GM12878 (cell line): ENCODE measurements around the gene SNX7. TPM values are rescaled to one million over a fixed set of nuclear protein-coding genes. Genes with fewer than 3 reads are reported as not detected.

ENCODE experiments used
- ATAC-seq: fragments of 200-7000 bp; cut with Tn5 transposase; 3 replicates; pipeline ENCODE4 v1.9.1; 2020; ENCODE audit warnings: mild to moderate bottlenecking, moderate library complexity
- BruUV-seq: library from RNA; stranded (reverse); fragments of 400-500 nt; replicated peaks from 2 replicates; lab custom pipeline; 2021; lab: Mats Ljungman, UMichigan
- CTCF ChIA-PET: fragments of 300-600 bp; sonication (Branson Sonifier 250); formaldehyde crosslinking; extraction: SDS; loops from one replicate; lab custom pipeline; 2021; ENCODE audit warnings: inconsistent platforms; lab: Yijun Ruan, JAX
- POLR2A ChIA-PET: fragments of 350-600 bp; formaldehyde crosslinking; extraction: SDS; loops from one replicate; lab custom pipeline; 2021; ENCODE audit warnings: inconsistent platforms; lab: Charles Lee
- RAD21 ChIA-PET: fragments of 300-600 bp; sonication (Branson Sonifier 250); formaldehyde crosslinking; loops from one replicate; lab custom pipeline; 2023; ENCODE audit warnings: antibody characterized with exemption; ENCODE audit not compliant: unreplicated experiment; lab: Charles Lee
- SMC1A ChIA-PET: fragments of 300-600 bp; sonication (Branson Sonifier 250); formaldehyde crosslinking; loops from one replicate; lab custom pipeline; 2023; ENCODE audit not compliant: unreplicated experiment, uncharacterized antibody; lab: Charles Lee
- DNase-seq: peaks from one replicate; pipeline ENCODE4 v3.0.0-alpha.2; 2011; ENCODE audit warnings: low read depth, low spot score
- FAIRE-seq: peaks from 3 replicates; lab custom pipeline; 2011; peaks lifted over from hg19 to GRCh38; lab: Jason Lieb, UNC
- H2AFZ ChIP-seq: 2 replicates; pipeline ENCODE4 v1.6.0; 2011; ENCODE audit warnings: low read depth, low read length, control low read depth; ENCODE audit not compliant: control insufficient read depth
- H3K27ac ChIP-seq: 2 replicates; pipeline ENCODE4 v1.5.1; 2011; ENCODE audit warnings: control low read depth; ENCODE audit not compliant: control insufficient read depth, insufficient read depth
- H3K27me3 ChIP-seq, 2 experiments: replicated peaks in 1 of 2; 2 replicates each; pipeline versions ENCODE4 v1.6.0 to v1.6.1; 2011; ENCODE audit warnings: low read length in 1 of 2; ENCODE audit not compliant: control insufficient read depth in 2 of 2, insufficient read depth in 2 of 2
- H3K36me3 ChIP-seq, 2 experiments: 2 replicates each; pipeline ENCODE4 v1.5.1; 2011; ENCODE audit warnings: low read length in 1 of 2; ENCODE audit not compliant: control insufficient read depth in 2 of 2, insufficient read depth in 2 of 2
- H3K4me1 ChIP-seq: 2 replicates; pipeline ENCODE4 v1.6.1; 2011; ENCODE audit warnings: mild to moderate bottlenecking, low read length, moderate library complexity, mixed read lengths; ENCODE audit not compliant: control insufficient read depth, insufficient read depth
- H3K4me2 ChIP-seq: 2 replicates; pipeline ENCODE4 v1.6.0; 2011; ENCODE audit warnings: control low read depth; ENCODE audit not compliant: control insufficient read depth, insufficient read depth
- H3K4me3 ChIP-seq: fragments of 200-600 bp; sonication (generic); 2 replicates; pipeline ENCODE4 v1.5.1; 2016
- H3K79me2 ChIP-seq: 2 replicates; pipeline ENCODE4 v1.6.0; 2011; ENCODE audit warnings: low read length; ENCODE audit not compliant: control insufficient read depth, insufficient read depth
- H3K9ac ChIP-seq: 2 replicates; pipeline ENCODE4 v1.8.0; 2011; ENCODE audit warnings: low read length, control low read depth, mixed read lengths; ENCODE audit not compliant: control insufficient read depth, insufficient read depth
- H3K9me3 ChIP-seq: replicated peaks from 3 replicates; pipeline ENCODE4 v1.5.1; 2011; ENCODE audit warnings: mild to moderate bottlenecking, low read length; ENCODE audit not compliant: control insufficient read depth, insufficient read depth
- H4K20me1 ChIP-seq: 2 replicates; pipeline ENCODE4 v1.6.0; 2011; ENCODE audit not compliant: control insufficient read depth, insufficient read depth
- EP300 ChIP-seq, 2 experiments: fragments of 150-350 bp in 1 of 2; IDR thresholded peaks; 2 replicates each; pipeline ENCODE4 v1.6.1; 2011 to 2012; ENCODE audit warnings: low read depth in 2 of 2, low read length in 2 of 2, borderline replicate concordance in 1 of 2, improper control_type of control experiment in 1 of 2, inconsistent platforms in 1 of 2; ENCODE audit not compliant: control insufficient read depth in 1 of 2
- KDM1A ChIP-seq: fragments of 200-600 bp; sonication (generic); IDR thresholded peaks from 2 replicates; pipeline ENCODE4 v1.6.1; 2016; ENCODE audit warnings: borderline replicate concordance
- PAX5 ChIP-seq: IDR thresholded peaks from 2 replicates; pipeline ENCODE4 v1.6.1; 2011; ENCODE audit warnings: low read depth, low read length, borderline replicate concordance
- POLR2AphosphoS5 ChIP-seq: IDR thresholded peaks from 2 replicates; pipeline ENCODE4 v1.6.1; 2011; ENCODE audit warnings: mild to moderate bottlenecking, low read length, inconsistent platforms
- RAD51 ChIP-seq: fragments of 450-650 bp; IDR thresholded peaks from 2 replicates; pipeline ENCODE4 v1.6.1; 2016; ENCODE audit warnings: moderate library complexity, mild to moderate bottlenecking, inconsistent platforms
- SMARCA5 ChIP-seq: fragments of 450-650 bp; IDR thresholded peaks from 2 replicates; pipeline ENCODE4 v1.6.1; 2017; ENCODE audit warnings: mild to moderate bottlenecking
- SRF ChIP-seq, 2 experiments: IDR thresholded peaks; 2 replicates each; pipeline ENCODE4 v1.6.1; 2011; ENCODE audit warnings: low read depth in 2 of 2, low read length in 2 of 2, mild to moderate bottlenecking in 1 of 2, moderate library complexity in 1 of 2
- TBL1XR1 ChIP-seq: IDR thresholded peaks from 2 replicates; pipeline ENCODE4 v1.6.1; 2012; ENCODE audit warnings: low read depth, low read length, improper control_type of control experiment
- WGBS: methylation state at CpG from one replicate; pipeline ENCODE4 v1.1.6; 2016; ENCODE audit warnings: low lambda C conversion rate; ENCODE audit not compliant: insufficient replicate concordance, insufficient coverage; ENCODE audit errors: missing lambda C conversion rate; 5-methylcytosine and 5-hydroxymethylcytosine counted together
- in situ Hi-C: fragments of 300-500 bp; cut with MboI; formaldehyde crosslinking; loops from 9 replicates; pipeline ENCODE4 v1.14.3; 2018; ENCODE audit warnings: mixed read lengths
- intact Hi-C: fragments of 100-400 bp; cut with micrococcal nuclease; formaldehyde crosslinking; loops from one replicate; pipeline ENCODE4 v1.14.2; 2022; ENCODE audit not compliant: unreplicated experiment
- polyA plus RNA-seq, 11 experiments: library from polyadenylated mRNA; depleted of rRNA in 4 of 11; unstranded in 6 of 11; stranded (reverse) in 5 of 11; fragments of >200 nt; fragmentation: Nextera tagmentation in 4 of 11; fragmentation: Illumina TruSeq in 1 of 11; extraction: Ambion mirVana in 4 of 11; extraction: Trizol in 1 of 11; gene quantifications; 1 replicate in 1 of 11; 2 replicates in 10 of 11; pipeline versions ENCODE4 v1.2.1 to v1.2.3, GENCODE V29; 2011 to 2016; ENCODE audit warnings: inconsistent platforms in 2 of 11, missing spikeins in 2 of 11, low read depth in 1 of 11
- total RNA-seq, 4 experiments: library from RNA; depleted of rRNA in 3 of 4; stranded (reverse); fragments of >200 nt in 3 of 4; fragmentation: Illumina TruSeq in 1 of 4; extraction: Trizol in 1 of 4; gene quantifications; 2 replicates each; pipeline versions ENCODE4 v1.2.1 to v1.2.3, GENCODE V29; 2013 to 2021
- TF ChIP-seq, protein P1 (sequence below): fragments of 450-650 bp; IDR thresholded peaks from 2 replicates; pipeline ENCODE4 v1.6.1; 2017; ENCODE audit warnings: mild to moderate bottlenecking, moderate library complexity
- TF ChIP-seq, protein P2 (sequence below): IDR thresholded peaks from 2 replicates; pipeline ENCODE4 v1.6.1; 2012; ENCODE audit warnings: low read depth, low read length, improper control_type of control experiment

SNX7 gene
- total and polyA plus RNA-seq, 10 of the 15 experiments (the other 5 are each of a cell fraction or from before 2014, with no cell fraction given): 0.23 to 0.82 (median 0.34) TPM

DNA sequence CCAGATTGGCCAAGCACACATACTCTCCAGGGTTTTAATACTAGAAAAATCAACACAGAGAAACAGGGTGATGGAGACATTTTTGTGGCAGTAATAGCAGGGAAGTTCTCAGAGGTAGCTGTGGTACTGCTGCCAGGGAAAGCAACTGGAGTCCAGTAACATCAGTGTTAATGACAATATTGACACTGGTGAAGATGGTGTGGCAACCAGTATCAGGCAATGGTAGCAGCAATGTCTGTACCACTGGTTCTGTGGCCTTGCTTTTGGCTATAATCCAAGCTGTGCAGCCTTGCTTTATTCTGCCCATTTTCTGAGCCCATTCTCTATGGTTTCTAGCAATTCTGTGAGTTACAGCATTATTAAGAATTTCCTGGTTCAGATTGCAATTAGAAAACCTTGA, 1.6 kb upstream of the SNX7 start:
- Histone ChIP-seq H3K79me2 (no peaks in the 10 kb centered on the region), H3K4me2 (no peak overlapping the region), H3K4me3 (no peak overlapping the region)
- RAD21 ChIA-PET: interaction anchor here (1.4 kb wide), 1 partner anchor 104 kb away, joined by 3 read pairs; no protein-coding TSS in a partner anchor
- intact Hi-C loops: no loop called here
- POLR2A ChIA-PET: no interaction called here
- no peak for TF ChIP-seq RAD51
- TF ChIP-seq, all 136 proteins: peak for 0
- CTCF ChIA-PET: interaction anchor here (1.5 kb wide), 1 partner anchor 10 kb away, joined by 8 read pairs; no protein-coding TSS in a partner anchor
- Histone ChIP-seq H3K9me3 (no peaks in the 10 kb centered on the region), H3K27me3 (peaks cover 0 to 2% of the 10 kb centered on the region in 2 experiments; a peak in 2 of 4 replicates), H2AFZ (no peak overlapping the region), H3K4me1 (no peaks in the 10 kb centered on the region), H3K36me3 (no peaks in the 10 kb centered on the region), H3K9ac (no peak overlapping the region), H3K27ac (no peak overlapping the region), H4K20me1 (no peaks in the 10 kb centered on the region)
- ATAC-seq (no peak), DNase-seq (no peak), FAIRE-seq (no peak)
- in situ Hi-C loops: no loop called here
- SMC1A ChIA-PET: interaction anchor here (0.9 to 1.7 kb wide), 3 partner anchors 12 to 89 kb away, joined by 3 to 4 read pairs (median 3); no protein-coding TSS in a partner anchor
- BruUV-seq: no TSS peak

DNA sequence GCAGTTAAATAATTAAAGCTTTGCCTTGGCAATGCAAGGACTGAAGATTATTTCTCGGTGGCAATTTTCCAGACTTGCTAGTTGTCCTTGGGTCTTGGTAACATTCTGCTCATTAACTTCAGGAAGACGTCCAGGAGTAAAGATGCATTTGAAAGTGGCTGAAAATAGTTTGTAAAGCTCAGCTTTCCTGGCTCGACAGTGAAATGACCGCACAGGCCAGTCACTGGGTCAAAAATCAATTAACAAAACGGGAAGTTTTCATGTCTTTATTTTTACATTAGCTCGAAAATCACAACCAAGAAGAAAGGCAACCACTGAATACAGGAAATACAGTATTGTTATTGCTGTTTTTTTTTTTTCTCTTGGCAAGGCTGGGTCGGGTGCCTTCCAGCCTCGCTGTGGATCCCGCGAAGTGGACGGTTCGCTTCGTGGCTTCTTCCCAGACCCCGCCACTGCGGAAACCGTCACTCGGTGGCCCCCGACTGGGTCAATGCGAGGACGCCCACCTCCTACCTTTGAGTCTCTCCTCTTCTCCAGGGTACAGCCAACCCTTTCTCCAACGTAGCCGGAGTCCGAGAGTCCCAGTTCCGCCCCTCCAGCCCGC, 479 bp upstream of the SNX7 start:
- H4K20me1 ChIP-seq: no peaks in the 10 kb centered on the region
- H3K36me3 ChIP-seq: no peaks in the 10 kb centered on the region
- H3K9ac ChIP-seq: no peak overlapping the region
- H3K9me3 ChIP-seq: no peaks in the 10 kb centered on the region
- no peak overlapping the region for H3K27ac ChIP-seq
- ChIA-PET CTCF (interaction anchor here (0.6 to 1.5 kb wide), 3 partner anchors 9 to 88 kb away, joined by 3 to 8 read pairs (median 6); no protein-coding TSS in a partner anchor), POLR2A (no interaction called here), SMC1A (interaction anchor here (0.6 to 1.7 kb wide), 4 partner anchors 62 to 419 kb away, joined by 3 to 4 read pairs (median 3); no protein-coding TSS in a partner anchor), RAD21 (interaction anchor here (0.8 to 1.4 kb wide), 3 partner anchors 9 to 103 kb away, joined by 3 to 4 read pairs (median 3); no protein-coding TSS in a partner anchor)
- no peaks in the 10 kb centered on the region for H3K79me2 ChIP-seq
- intact Hi-C loops (no loop called here), in situ Hi-C loops (no loop called here)
- BruUV-seq: no TSS peak
- no peak for FAIRE-seq
- H2AFZ ChIP-seq: no peak overlapping the region
- no peak overlapping the region for H3K4me3 ChIP-seq
- ATAC-seq: no peak; the same call in 2 of the 3 replicates
- H3K4me1 ChIP-seq: no peaks in the 10 kb centered on the region
- H3K4me2 ChIP-seq: no peak overlapping the region
- H3K27me3 ChIP-seq: peaks cover 0 to 2% of the 10 kb centered on the region in 2 experiments; a peak in 2 of 4 replicates
- 27% methylated on average over 24 of the region's 25 CpGs for WGBS
- DNase-seq: no peak
- TF ChIP-seq, protein P1, sequence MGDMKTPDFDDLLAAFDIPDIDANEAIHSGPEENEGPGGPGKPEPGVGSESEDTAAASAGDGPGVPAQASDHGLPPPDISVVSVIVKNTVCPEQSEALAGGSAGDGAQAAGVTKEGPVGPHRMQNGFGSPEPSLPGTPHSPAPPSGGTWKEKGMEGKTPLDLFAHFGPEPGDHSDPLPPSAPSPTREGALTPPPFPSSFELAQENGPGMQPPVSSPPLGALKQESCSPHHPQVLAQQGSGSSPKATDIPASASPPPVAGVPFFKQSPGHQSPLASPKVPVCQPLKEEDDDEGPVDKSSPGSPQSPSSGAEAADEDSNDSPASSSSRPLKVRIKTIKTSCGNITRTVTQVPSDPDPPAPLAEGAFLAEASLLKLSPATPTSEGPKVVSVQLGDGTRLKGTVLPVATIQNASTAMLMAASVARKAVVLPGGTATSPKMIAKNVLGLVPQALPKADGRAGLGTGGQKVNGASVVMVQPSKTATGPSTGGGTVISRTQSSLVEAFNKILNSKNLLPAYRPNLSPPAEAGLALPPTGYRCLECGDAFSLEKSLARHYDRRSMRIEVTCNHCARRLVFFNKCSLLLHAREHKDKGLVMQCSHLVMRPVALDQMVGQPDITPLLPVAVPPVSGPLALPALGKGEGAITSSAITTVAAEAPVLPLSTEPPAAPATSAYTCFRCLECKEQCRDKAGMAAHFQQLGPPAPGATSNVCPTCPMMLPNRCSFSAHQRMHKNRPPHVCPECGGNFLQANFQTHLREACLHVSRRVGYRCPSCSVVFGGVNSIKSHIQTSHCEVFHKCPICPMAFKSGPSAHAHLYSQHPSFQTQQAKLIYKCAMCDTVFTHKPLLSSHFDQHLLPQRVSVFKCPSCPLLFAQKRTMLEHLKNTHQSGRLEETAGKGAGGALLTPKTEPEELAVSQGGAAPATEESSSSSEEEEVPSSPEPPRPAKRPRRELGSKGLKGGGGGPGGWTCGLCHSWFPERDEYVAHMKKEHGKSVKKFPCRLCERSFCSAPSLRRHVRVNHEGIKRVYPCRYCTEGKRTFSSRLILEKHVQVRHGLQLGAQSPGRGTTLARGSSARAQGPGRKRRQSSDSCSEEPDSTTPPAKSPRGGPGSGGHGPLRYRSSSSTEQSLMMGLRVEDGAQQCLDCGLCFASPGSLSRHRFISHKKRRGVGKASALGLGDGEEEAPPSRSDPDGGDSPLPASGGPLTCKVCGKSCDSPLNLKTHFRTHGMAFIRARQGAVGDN: no peak
- TF ChIP-seq POLR2AphosphoS5 (no peak), EP300 (IDR thresholded peaks at IDR 0.05; ENCODE audit: borderline replicate concordance in 1 of 2, control insufficient read depth in 1 of 2, low read depth in 2 of 2, low read length in 2 of 2) (no peak), SRF (IDR thresholded peaks at IDR 0.05; ENCODE audit: low read depth in 2 of 2, low read length in 2 of 2) (no peak), SMARCA5 (no peak), TBL1XR1 (no peak), PAX5 (no peak), KDM1A (no peak)
- TF ChIP-seq, protein P2, sequence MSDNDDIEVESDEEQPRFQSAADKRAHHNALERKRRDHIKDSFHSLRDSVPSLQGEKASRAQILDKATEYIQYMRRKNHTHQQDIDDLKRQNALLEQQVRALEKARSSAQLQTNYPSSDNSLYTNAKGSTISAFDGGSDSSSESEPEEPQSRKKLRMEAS: no peak
